HL-60 (cell line): ENCODE data around the gene TMEM53.

ENCODE experiments used
- CTCF ChIP-seq: IDR thresholded peaks from one replicate; pipeline ENCODE4 v1.5.1; 2011; ENCODE audit warnings: low read length, control low read depth, inconsistent platforms; ENCODE audit not compliant: insufficient read depth
- GABPA ChIP-seq: IDR thresholded peaks from 2 replicates; pipeline ENCODE4 v1.6.1; 2012; ENCODE audit warnings: low read depth
- POLR2AphosphoS5 ChIP-seq: IDR thresholded peaks from 2 replicates; pipeline ENCODE4 v1.6.1; 2012; ENCODE audit warnings: low read depth
- REST ChIP-seq: IDR thresholded peaks from 2 replicates; pipeline ENCODE4 v1.6.1; 2012; ENCODE audit warnings: low read depth; ENCODE audit not compliant: insufficient replicate concordance
- SPI1 ChIP-seq: IDR thresholded peaks from 2 replicates; pipeline ENCODE4 v1.6.1; 2012; ENCODE audit warnings: low read depth, mild to moderate bottlenecking, borderline replicate concordance

- TF ChIP-seq CTCF (no peak), REST (no peak), POLR2AphosphoS5 (no peak), GABPA (no peak), SPI1 (no peak)
These were observed 14.6 kb upstream of the TMEM53 start for GRCh38 chr1:44688760-44689446.
